AG09319 (cell line): Measurements from ENCODE around the gene CGNL1.

Source experiments
- DNase-seq: peaks from one replicate; pipeline ENCODE4 v3.0.0-alpha.2; 2010; ENCODE audit warnings: low read depth; ENCODE audit errors: extremely low read depth
- CTCF ChIP-seq: IDR thresholded peaks from 2 replicates; pipeline ENCODE4 v1.5.1; 2011; ENCODE audit warnings: low read depth, mild to moderate bottlenecking, inconsistent platforms, low read length, moderate library complexity

The CGNL1 gene

DNA sequence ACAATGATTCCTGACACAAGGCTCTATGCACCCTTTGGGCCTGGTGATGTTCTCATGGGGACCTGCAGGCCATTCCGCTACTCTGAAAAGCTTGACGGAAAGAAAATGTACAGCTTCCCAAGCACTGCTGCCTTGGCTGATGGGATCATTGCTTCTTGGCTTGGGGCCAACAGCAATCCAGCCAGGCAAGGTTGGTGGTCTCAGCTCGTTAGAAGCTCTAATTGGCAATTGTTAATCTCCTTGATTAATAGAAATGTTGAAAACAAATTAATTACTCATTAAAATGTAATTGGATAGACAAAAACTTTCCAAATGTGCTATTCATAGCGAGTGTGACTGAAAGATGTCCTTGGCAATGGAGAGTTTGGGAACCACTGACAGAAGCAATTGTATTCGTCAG is 199.1 kb downstream of the CGNL1 start:
- TF ChIP-seq CTCF, result no peak
- DNase-seq, result no peak

- no peak for DNase-seq
- TF ChIP-seq CTCF, result no peak
Observed at GRCh38 chr15:57578288-57578900, 202.1 kb downstream of the CGNL1 start.

GRCh38 chr15:57580428-57580827 is 204.1 kb downstream of the CGNL1 start:
- no peak for DNase-seq
- no peak for TF ChIP-seq CTCF

- no peak for DNase-seq
- no peak for TF ChIP-seq CTCF
Observed at GRCh38 chr15:57580866-57581265, 204.6 kb downstream of the CGNL1 start.

DNA sequence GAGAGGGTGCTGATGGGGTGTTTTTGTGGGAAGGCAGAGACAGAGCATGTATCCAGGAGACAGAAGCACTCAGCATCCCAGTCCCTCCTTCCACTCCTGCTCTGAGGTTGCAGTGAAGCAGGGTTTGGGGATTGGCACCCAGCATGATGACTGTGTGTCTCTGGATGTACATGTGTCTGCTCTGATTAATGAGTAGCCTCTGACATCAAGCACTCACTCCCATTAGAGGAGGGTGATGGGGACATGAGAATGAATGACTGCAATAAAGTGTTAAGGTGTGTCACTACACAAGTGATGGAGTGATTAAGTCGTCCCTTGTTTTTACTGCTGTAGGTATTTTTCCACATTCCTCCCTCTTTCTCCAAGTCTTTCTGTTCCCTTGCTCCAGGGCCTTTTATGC is 205.8 kb downstream of the CGNL1 start:
- no peak for TF ChIP-seq CTCF
- DNase-seq, result no peak

DNA sequence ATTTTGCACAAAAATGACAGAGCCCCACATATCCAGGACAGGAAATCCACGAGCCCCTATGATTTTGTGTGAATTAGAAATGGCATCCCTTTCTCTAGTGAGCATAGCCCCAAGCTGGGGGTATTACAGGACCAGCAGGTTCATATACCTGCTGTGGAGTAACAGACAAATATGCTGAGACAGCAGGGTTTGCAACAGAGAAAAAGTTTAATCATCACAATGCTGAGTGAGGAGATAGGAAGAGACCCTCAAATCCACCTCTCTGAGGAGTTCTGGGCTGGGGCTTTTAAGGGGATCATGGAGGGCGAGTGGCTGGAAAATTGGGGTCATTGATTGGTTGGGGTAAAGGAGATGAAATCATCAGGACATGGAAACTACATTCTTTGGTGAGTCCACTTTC is 207.0 kb downstream of the CGNL1 start:
- no peak for TF ChIP-seq CTCF
- no peak for DNase-seq

- TF ChIP-seq CTCF, result no peak
- no peak for DNase-seq
Observed at GRCh38 chr15:57583720-57584119, 207.4 kb downstream of the CGNL1 start.
